Fibroblast of skin of right biceps (primary cell): ENCODE measurements around the gene CDC42BPB.
A peak's percentile ranks its signal among the peaks of the same experiment; 100 is the strongest.
"Not testable (repeated sequence)": the region's sequence is repeated elsewhere in the genome, so short reads cannot be mapped to it uniquely, and the experiment has no call there.

Experiments used
- DNase-seq: peaks from one replicate; pipeline ENCODE4 v3.0.0-alpha.2; 2013

The CDC42BPB gene

GRCh38 chr14:103071544-103072251 lies 14.3 kb upstream of the CDC42BPB start:
- no peak for DNase-seq

GRCh38 chr14:103070971-103071542 lies 13.7 kb upstream of the CDC42BPB start:
- DNase-seq: no peak

GRCh38 chr14:103070263-103070885 lies 13.0 kb upstream of the CDC42BPB start:
- DNase-seq: no peak

- DNase-seq: no peak
These were observed 11.2 kb upstream of the CDC42BPB start for GRCh38 chr14:103068351-103069073.

- peak; percentile 36 for DNase-seq
These were observed 10.0 kb upstream of the CDC42BPB start for GRCh38 chr14:103067231-103067954.

- no peak for DNase-seq
These were observed 9.1 kb upstream of the CDC42BPB start for GRCh38 chr14:103066399-103066798.

- DNase-seq: no peak
These were observed 8.5 kb upstream of the CDC42BPB start for GRCh38 chr14:103065861-103066260.

- DNase-seq: no peak
These were observed 7.6 kb upstream of the CDC42BPB start for GRCh38 chr14:103064978-103065377.

GRCh38 chr14:103064436-103064835 lies 7.1 kb upstream of the CDC42BPB start:
- DNase-seq: no peak

GRCh38 chr14:103061482-103061976 lies 4.2 kb upstream of the CDC42BPB start:
- no peak for DNase-seq

- no peak for DNase-seq
These were observed 2.2 kb upstream of the CDC42BPB start for GRCh38 chr14:103059556-103059955.

- no peak for DNase-seq
These were observed 1.1 kb upstream of the CDC42BPB start for GRCh38 chr14:103058164-103059055.

- DNase-seq: peak; percentile 10
These were observed 349 bp downstream of the CDC42BPB start for GRCh38 chr14:103057028-103057371.

GRCh38 chr14:103056322-103057027 lies 874 bp downstream of the CDC42BPB start:
- DNase-seq: peak; percentile 82

GRCh38 chr14:103055695-103056094 lies 1.7 kb downstream of the CDC42BPB start:
- no peak for DNase-seq

- no peak for DNase-seq
These were observed 4.9 kb downstream of the CDC42BPB start for GRCh38 chr14:103052407-103052806.

- DNase-seq: no peak
These were observed 6.4 kb downstream of the CDC42BPB start for GRCh38 chr14:103050935-103051334.

GRCh38 chr14:103047453-103047852 lies 9.9 kb downstream of the CDC42BPB start:
- DNase-seq: not testable (repeated sequence)

GRCh38 chr14:103045371-103045869 lies 11.9 kb downstream of the CDC42BPB start:
- no peak for DNase-seq

GRCh38 chr14:103043257-103044015 lies 13.9 kb downstream of the CDC42BPB start:
- no peak for DNase-seq
